ENCODE results near the gene POMP.
"Not testable (repeated sequence)": the region's sequence is repeated elsewhere in the genome, so short reads cannot be mapped to it uniquely, and the experiment has no call there.

The POMP gene

GRCh38 chr13:28679628-28680027 is 20.7 kb downstream of the POMP start:
- TF ChIP-seq CTCF (IDR thresholded peaks at IDR 0.05; ENCODE audit: low read depth, low read length), result peak; percentile 37
- DNase-seq (ENCODE audit: extremely low read depth, low read depth), result no peak

GRCh38 chr13:28680541-28680940 is 21.6 kb downstream of the POMP start:
- no peak for TF ChIP-seq CTCF (IDR thresholded peaks at IDR 0.05; ENCODE audit: low read depth, low read length)
- DNase-seq (ENCODE audit: extremely low read depth, low read depth), result no peak

GRCh38 chr13:28683169-28683568 is 24.2 kb downstream of the POMP start:
- DNase-seq (ENCODE audit: extremely low read depth, low read depth), result not testable (repeated sequence)

- no peak for TF ChIP-seq CTCF (IDR thresholded peaks at IDR 0.05; ENCODE audit: low read depth, low read length)
- DNase-seq (ENCODE audit: extremely low read depth, low read depth), result no peak
These were observed 25.3 kb downstream of the POMP start for GRCh38 chr13:28684257-28684656.

GRCh38 chr13:28685114-28685513 is 26.2 kb downstream of the POMP start:
- no peak for DNase-seq (ENCODE audit: extremely low read depth, low read depth)
- no peak for TF ChIP-seq CTCF (IDR thresholded peaks at IDR 0.05; ENCODE audit: low read depth, low read length)

- no peak for TF ChIP-seq CTCF (IDR thresholded peaks at IDR 0.05; ENCODE audit: low read depth, low read length)
- no peak for DNase-seq (ENCODE audit: extremely low read depth, low read depth)
These were observed 27.0 kb downstream of the POMP start for GRCh38 chr13:28685892-28686291.

- DNase-seq (ENCODE audit: extremely low read depth, low read depth), result not testable (repeated sequence)
These were observed 34.9 kb downstream of the POMP start for GRCh38 chr13:28693605-28694491.

GRCh38 chr13:28697441-28697840 is 38.5 kb downstream of the POMP start:
- TF ChIP-seq CTCF (IDR thresholded peaks at IDR 0.05; ENCODE audit: low read depth, low read length), result no peak
- no peak for DNase-seq (ENCODE audit: extremely low read depth, low read depth)

Measured in AG09319 (cell line).